Kidney (tissue), 14 donors: ENCODE data around the gene SLC39A12. TPM values are rescaled to one million over a fixed set of nuclear protein-coding genes. Genes with fewer than 3 reads are reported as not detected.
A peak's percentile ranks its signal among the peaks of the same experiment; 100 is the strongest.

Experiments used
- DNase-seq, 5 donors: peaks; one replicate each; pipeline ENCODE4 v3.0.0-alpha.2; 2013 to 2020
- FAIRE-seq: peaks from 2 replicates; lab custom pipeline; 2012; peaks lifted over from hg19 to GRCh38; lab: Jason Lieb, UNC
- H3K27ac ChIP-seq, 2 donors: one replicate each; pipeline ENCODE4 v1.7.0; 2013; ENCODE audit warnings: low read depth in 2 of 2, low read length in 2 of 2, inconsistent platforms in 1 of 2
- H3K27me3 ChIP-seq: one replicate; pipeline ENCODE4 v1.7.1; 2013; ENCODE audit warnings: low read length, inconsistent platforms; ENCODE audit not compliant: control insufficient read depth, insufficient read depth
- H3K36me3 ChIP-seq, 3 donors: one replicate each; pipeline versions ENCODE4 v1.7.0 to v1.7.1; 2013; ENCODE audit warnings: low read length in 3 of 3, control low read depth in 1 of 3, inconsistent platforms in 1 of 3; ENCODE audit not compliant: insufficient read depth in 3 of 3, control insufficient read depth in 2 of 3
- H3K4me1 ChIP-seq, 3 donors: one replicate each; pipeline versions ENCODE4 v1.7.0 to v1.7.1; 2013; ENCODE audit warnings: low read length in 3 of 3, inconsistent platforms in 1 of 3, low read depth in 1 of 3; ENCODE audit not compliant: control insufficient read depth in 2 of 3, insufficient read depth in 2 of 3
- H3K4me3 ChIP-seq, 3 donors: one replicate each; pipeline versions ENCODE4 v1.7.0 to v1.8.1; 2013; ENCODE audit warnings: low read length in 3 of 3, control low read depth in 1 of 3, inconsistent platforms in 1 of 3
- H3K9ac ChIP-seq, 3 donors: one replicate each; pipeline versions ENCODE4 v1.7.0 to v1.7.1; 2013; ENCODE audit warnings: low read length in 3 of 3, control low read depth in 1 of 3, inconsistent platforms in 1 of 3
- H3K9me3 ChIP-seq, 3 donors: one replicate each; pipeline versions ENCODE4 v1.7.0 to v1.7.1; 2013; ENCODE audit warnings: low read length in 3 of 3, control low read depth in 1 of 3, inconsistent platforms in 1 of 3; ENCODE audit not compliant: control insufficient read depth in 2 of 3, insufficient read depth in 1 of 3
- intact Hi-C: fragments of 100-400 bp; cut with DNase I; formaldehyde crosslinking; loops from one replicate; pipeline ENCODE4 v1.11.1; 2022
- polyA plus RNA-seq: library from polyadenylated mRNA; stranded (reverse); fragments of 350-450 nt; fragmentation: Illumina TruSeq; extraction: RNeasy Lipid Tissue Mini Kit (QIAGEN cat#74804); gene quantifications from one replicate; pipeline ENCODE4 v1.2.3, GENCODE V29; 2014; ENCODE audit warnings: low read depth, low replicate concordance; ENCODE audit not compliant: insufficient read depth
- total RNA-seq: library from RNA; stranded (reverse); fragmentation: NEBNext Ultra II Directional; extraction: Animal tissue kit (Norgen Biotek cat#: 25700); gene quantifications from one replicate; pipeline ENCODE4 v1.2.1, GENCODE V29; 2021
- TF ChIP-seq, protein P1 (sequence below): IDR thresholded peaks from 3 replicates; pipeline ENCODE4 v1.5.1; 2012; ENCODE audit warnings: mild to moderate bottlenecking, moderate library complexity, borderline replicate concordance; ENCODE audit not compliant: insufficient read depth; ENCODE audit errors: extremely low read depth
- donor health status: control.
- donor health status: control.
- donor health status: control.
- donor health status: control.
- donor health status: control.
- donor health status: DM: yes; HTN: yes; CAD: no.
- donor health status: Normal renal cell carcinoma (clear cell type).

Gene SLC39A12
- total and polyA plus RNA-seq, 2 donors from 2014 or later: 0.16 TPM; not detected in 1

DNA sequence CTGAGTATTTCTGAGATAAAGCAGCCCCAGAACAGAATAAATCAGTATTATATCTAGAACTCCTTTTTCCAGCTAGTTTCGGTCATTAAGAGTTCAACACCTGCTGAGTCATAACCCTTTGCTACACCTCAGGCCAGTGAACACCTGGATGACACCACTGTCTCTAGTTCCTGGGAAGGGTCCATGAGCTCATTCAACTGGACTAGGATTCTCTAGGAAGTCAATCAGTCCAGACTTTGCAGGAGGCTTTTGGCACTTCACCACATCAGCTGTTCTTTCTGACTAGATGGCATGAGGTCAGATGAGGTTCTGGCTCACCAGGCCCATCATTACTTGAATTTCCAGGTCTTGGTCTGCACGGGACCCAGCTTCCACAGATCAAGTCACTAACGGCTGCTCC lies 11.7 kb downstream of the SLC39A12 start:
- no peaks in the 10 kb centered on the region for H3K4me1 ChIP-seq
- no peak overlapping the region for H3K27ac ChIP-seq
- TF ChIP-seq, protein P1, sequence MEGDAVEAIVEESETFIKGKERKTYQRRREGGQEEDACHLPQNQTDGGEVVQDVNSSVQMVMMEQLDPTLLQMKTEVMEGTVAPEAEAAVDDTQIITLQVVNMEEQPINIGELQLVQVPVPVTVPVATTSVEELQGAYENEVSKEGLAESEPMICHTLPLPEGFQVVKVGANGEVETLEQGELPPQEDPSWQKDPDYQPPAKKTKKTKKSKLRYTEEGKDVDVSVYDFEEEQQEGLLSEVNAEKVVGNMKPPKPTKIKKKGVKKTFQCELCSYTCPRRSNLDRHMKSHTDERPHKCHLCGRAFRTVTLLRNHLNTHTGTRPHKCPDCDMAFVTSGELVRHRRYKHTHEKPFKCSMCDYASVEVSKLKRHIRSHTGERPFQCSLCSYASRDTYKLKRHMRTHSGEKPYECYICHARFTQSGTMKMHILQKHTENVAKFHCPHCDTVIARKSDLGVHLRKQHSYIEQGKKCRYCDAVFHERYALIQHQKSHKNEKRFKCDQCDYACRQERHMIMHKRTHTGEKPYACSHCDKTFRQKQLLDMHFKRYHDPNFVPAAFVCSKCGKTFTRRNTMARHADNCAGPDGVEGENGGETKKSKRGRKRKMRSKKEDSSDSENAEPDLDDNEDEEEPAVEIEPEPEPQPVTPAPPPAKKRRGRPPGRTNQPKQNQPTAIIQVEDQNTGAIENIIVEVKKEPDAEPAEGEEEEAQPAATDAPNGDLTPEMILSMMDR: no peak
- no peak overlapping the region for H3K9ac ChIP-seq
- H3K4me3 ChIP-seq: no peak overlapping the region
- FAIRE-seq (no peak), DNase-seq (no peak)
- intact Hi-C loops: no loop called here
- no peaks in the 10 kb centered on the region for H3K9me3 ChIP-seq
- H3K36me3 ChIP-seq: no peaks in the 10 kb centered on the region
- H3K27me3 ChIP-seq: no peaks in the 10 kb centered on the region

DNA sequence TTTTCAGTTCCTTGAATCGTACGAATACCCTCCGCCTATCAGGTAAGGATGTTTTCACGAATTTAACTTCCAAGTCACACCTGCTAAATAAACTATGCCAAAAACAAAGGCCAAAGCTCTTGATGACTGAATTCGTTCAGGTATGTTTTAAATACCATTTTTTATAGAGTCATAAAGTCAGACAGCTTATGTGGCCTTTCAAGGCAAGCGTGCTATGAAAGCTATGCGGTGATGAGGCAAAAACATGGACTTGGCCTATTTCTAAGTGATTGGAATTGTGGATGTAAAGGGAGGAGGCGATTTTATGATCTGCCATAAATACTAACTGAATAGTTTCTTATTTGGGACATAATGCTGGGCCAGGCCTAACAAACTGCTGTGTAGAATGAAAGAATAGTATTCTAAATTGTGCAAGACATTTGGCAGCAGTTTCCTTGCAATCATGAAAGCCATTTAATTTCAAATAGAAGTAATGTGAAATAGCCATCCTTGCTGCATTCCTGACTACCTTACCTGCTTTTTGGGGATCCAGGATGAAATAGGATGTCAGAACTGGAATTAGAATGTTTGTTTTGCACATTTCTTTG lies 14.0 kb downstream of the SLC39A12 start:
- Histone ChIP-seq H3K9me3 (peaks cover 0 to 4% (median 2%) of the 10 kb centered on the region in 3 donors), H3K4me1 (no peaks in the 10 kb centered on the region), H3K4me3 (no peak overlapping the region), H3K27me3 (no peaks in the 10 kb centered on the region), H3K36me3 (no peaks in the 10 kb centered on the region), H3K27ac (no peak overlapping the region), H3K9ac (no peak overlapping the region)
- TF ChIP-seq, protein P1: no peak
- DNase-seq (peak in 1 of 5 donors; percentile 3), FAIRE-seq (no peak)
- intact Hi-C loops: no loop called here

DNA sequence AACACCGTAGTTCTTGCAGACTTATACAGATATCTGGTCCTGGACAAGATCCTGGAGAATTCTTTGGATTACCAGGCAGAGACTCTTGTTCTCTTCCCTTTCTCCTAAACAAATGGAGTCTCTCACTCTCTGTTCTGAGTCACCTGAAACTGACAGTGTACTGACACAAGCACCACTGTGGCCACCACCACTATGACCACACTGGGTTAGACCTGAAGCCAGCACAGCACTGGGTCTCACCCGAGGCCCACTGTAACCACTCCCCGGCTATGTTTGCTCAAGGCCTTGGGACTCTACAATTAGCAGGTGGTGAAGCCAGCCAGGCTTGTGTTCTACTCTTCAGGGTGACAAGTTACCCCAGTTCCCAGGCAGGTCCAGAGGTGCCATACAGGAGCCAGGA lies 22.8 kb downstream of the SLC39A12 start:
- H3K4me3 ChIP-seq: no peak overlapping the region
- DNase-seq (peak in 1 of 5 donors; percentile 28), FAIRE-seq (no peak)
- peaks cover 0 to 2% (median 0%) of the 10 kb centered on the region in 3 donors for H3K9me3 ChIP-seq
- no peak overlapping the region for H3K27ac ChIP-seq
- no peaks in the 10 kb centered on the region for H3K36me3 ChIP-seq
- H3K9ac ChIP-seq: no peak overlapping the region
- H3K27me3 ChIP-seq: no peaks in the 10 kb centered on the region
- intact Hi-C loops: no loop called here
- TF ChIP-seq, protein P1: no peak
- no peaks in the 10 kb centered on the region for H3K4me1 ChIP-seq
